Measurements from ENCODE around the gene FSTL3.
"Not testable (repeated sequence)": the region's sequence is repeated elsewhere in the genome, so short reads cannot be mapped to it uniquely, and the experiment has no call there.

FSTL3 gene

GRCh38 chr19:676339-677105 lies at the start of gene FSTL3:
TSS of gene FSTL3 (plus strand) at chr19:676392. CDS start at chr19:676424, 32 bp downstream.
- DNase-seq = no peak

GRCh38 chr19:626566-626965 lies 49.6 kb upstream of the FSTL3 start:
- not testable (repeated sequence) for DNase-seq

DNA sequence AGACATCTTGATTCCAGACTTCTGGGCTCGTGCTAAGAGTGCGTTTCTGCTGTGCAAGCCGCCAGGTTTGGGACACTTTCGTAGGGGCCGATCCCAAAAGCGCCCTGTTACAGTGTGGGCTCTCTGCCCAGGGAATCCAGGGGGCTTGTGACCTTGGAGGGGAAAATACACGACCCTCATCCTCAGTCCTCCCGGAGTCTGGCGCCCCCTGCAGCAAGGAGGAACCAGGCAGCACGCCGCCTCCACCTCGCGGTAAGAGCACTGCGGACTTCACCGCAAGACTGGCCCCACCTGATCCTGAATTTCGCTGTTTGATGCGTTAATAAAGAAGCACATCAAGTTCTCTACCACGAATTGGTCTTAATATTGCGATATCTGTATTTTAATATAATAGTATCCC lies 48.0 kb upstream of the FSTL3 start:
- DNase-seq = no peak

DNA sequence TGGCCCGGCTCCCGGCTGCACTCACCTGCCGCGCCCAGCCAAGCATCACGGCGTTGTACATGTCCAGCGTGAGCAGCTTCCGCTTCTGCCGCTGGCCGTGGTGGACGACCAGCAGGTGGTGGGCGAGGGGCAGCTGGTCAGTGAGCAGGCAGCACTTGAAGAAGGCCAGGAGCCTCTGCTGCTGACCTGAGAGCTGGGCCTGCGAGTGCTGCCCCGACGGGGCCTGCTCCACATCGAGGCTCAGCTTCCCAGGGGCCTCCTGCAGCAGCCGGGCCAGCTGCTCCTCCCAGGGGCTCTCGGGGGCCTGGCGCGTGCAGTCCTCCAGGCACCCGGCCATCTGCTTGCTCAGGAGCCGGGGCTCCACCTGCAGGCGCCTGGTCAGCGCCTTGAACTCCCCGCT lies 46.7 kb upstream of the FSTL3 start:
- not testable (repeated sequence) for DNase-seq

GRCh38 chr19:629961-630714 lies 46.1 kb upstream of the FSTL3 start:
- DNase-seq = no peak

GRCh38 chr19:632579-633067 lies 43.6 kb upstream of the FSTL3 start:
- DNase-seq = peak; percentile 25 to 28

DNA sequence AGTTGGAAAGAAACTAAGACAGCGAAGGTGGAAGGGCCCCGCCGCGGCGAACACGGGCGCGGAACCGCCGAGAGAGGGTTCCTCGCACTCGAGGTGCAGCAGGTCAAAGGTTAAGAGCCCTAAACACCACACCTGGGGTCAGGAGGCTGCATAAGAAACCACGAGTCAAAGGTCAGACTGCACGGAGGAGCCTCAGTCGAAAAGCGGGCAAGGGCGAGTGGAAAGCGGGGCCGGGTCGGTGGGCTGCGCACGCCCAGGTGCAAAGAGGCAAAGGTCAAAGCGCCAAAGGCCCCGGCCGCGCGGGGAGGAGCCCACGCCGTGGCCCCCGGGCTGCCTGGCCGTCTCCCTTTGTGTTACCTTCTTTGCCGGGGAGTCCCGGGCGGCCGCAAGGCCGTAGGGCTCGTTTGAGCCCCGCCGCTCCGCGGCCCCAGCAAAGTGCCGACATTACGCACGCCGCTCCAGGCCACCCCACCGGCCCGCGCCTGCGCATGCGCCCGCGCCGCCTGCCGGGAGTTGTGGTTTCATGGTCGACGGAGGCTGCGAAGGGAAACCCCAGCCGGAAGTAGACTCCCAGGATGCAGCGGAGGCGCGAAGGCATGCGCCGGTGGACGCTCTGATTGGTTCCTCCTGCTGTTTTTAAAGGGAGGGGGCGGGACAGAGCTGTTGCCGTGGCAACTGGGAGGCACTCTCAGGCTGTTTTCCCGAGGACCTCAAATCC lies 43.0 kb upstream of the FSTL3 start, which contains the start of gene POLRMT:
POLRMT (minus strand) TSS at position 470 of the 718 bp plus-strand sequence; CDS start at position 445, 25 bp downstream.
- peak; percentile 94 to 95 for DNase-seq

DNA sequence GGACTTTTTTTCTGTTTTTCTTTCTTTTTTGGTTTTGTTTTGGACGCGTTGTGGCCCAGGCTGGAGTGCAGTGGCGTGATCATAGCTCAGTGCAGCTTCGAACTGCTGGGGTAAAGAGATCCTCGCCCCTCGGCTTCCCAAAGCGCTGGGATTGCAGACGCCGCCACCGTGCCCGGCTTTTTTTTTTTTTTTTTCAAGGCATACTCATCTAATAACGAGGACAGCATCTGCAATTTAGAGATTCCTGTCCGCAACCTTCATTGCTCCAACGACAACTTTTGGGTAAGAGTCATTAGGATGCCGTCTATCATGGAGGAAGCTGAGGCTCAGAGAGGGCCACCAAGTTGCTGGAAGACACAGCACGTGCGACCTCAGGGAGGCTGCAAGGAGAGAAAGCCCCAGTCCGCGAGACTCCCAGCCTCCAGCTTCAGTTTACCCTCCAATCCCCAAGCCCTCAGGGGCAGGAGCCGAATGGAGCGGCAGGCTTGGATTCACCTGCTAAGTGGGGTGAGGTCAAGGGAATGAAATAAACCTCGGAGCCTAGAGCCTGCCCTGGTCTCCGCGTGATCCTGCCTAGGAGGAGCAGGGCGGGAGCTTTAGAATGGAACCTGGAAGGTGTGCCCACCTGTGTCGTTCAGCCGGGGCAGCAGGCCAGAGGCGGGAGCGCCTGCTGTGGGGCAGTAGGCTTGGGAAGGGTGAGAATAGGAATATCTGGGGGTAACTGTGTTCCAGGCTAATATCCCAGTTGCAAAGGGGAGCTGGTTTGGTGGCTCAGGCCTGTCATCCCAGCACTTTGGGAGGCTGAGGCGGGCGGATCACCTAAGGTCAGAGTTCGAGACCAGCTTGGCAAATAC lies 42.2 kb upstream of the FSTL3 start:
- no peak for DNase-seq

- no peak for DNase-seq
Observed at GRCh38 chr19:634975-635652, 41.1 kb upstream of the FSTL3 start.

- no peak for DNase-seq
Observed at GRCh38 chr19:638906-639252, 37.3 kb upstream of the FSTL3 start.

DNA sequence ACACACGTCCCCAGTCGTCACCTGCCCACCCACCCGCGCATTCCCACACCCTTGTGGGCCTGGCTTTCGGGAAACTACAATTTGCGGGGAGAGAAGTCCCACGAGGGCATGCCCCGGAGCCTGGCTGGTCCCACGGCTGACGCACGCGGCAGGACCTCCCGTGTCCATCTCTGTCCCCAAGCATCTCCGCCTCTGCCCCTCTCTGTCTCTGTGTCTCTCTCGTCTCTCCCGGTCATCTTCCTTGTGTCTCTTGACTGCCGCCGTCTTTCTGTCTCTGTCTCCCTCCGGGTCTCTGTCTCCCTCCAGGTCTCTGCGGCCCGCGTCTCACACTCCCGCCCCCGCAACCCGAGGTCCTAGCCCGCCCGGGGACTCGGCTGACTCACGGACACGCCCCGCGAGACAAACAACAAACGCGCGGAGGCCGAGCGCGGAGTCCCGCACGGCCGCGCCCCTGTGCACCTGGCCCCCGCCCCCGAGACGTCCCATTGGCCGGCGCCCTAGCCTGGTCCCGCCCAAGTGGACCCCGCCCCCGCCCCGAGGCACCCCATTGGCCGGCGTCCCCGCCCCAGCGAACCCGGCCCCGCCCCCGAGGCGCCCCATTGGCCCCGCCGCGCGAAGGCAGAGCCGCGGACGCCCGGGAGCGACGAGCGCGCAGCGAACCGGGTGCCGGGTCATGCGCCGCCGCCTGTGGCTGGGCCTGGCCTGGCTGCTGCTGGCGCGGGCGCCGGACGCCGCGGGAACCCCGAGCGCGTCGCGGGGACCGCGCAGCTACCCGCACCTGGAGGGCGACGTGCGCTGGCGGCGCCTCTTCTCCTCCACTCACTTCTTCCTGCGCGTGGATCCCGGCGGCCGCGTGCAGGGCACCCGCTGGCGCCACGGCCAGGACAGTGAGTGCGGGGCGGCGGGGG lies 36.7 kb upstream of the FSTL3 start, which contains the start of gene FGF22:
FGF22 (plus strand) TSS at position 627 of the 908 bp plus-strand sequence; CDS start at position 674, 47 bp downstream.
- DNase-seq = no peak

DNA sequence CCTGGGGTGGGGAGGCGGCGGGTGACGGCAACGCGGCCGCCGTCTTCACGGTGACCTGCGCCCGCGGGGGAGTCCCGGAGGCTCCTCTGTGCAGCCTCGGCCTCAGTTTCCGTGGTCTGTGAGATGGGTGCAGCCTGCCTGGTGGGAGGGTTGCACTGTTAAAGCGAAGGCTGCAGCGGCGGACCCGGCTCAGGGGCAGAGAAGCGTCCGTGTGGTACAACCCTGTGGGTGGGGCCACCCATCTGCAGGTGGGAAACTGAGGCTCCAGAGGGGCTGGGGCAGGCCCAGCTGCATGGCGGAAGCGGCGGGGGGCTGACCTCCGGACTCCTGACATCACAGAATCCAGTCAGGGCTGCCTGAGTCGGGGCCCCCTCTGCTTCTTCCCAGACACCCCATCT lies 36.0 kb upstream of the FSTL3 start:
- DNase-seq = no peak

DNA sequence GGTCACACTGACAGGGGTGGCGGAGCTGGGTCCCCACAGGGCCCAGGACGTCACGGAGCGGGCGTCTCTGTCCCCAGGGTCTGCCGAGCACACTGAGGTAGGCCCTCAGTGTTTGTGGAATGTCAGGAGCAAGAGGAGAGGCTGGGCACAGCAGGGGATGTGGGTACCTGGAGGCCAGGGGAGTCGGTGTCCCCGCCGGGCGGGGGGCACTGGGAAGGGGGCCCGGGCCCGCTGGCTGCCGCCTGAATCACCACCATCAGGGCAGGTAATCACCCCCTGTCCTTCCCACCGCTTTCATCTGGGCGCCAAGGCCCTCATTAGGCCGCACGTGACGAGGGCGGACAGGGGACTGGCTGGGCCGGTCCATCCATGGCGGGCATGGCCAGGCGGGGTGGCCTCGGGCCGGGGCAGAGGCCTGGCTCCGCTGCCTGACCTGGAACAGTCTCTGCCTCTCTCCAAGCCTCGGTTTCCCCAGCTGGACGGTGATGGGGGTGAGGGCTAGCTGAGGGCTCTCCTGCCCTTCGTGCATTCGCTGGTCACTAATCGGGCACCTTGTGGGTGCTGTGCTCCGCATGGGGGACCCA lies 35.5 kb upstream of the FSTL3 start:
- DNase-seq = no peak

DNA sequence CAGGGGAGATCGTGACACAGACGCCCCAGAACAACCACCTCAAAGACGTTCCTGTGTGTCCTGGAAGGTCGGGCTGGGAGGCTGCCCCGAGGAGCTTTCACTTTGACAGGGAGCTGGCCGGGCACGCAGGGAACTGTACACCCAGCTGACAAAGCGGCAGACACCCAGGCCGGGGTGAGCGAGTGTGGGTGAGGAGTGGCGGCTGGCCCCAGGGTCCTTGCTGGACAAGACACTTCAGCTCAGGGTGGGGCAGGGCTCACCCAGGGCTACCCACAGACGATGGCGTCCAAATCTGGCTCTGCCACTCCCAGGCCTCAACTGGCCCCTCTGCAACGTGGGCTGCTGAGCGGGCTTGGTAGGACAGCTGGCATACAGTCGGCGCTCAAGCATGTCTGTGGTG lies 34.5 kb upstream of the FSTL3 start:
- DNase-seq = no peak

GRCh38 chr19:642767-643727 lies 33.1 kb upstream of the FSTL3 start:
- DNase-seq = no peak

DNA sequence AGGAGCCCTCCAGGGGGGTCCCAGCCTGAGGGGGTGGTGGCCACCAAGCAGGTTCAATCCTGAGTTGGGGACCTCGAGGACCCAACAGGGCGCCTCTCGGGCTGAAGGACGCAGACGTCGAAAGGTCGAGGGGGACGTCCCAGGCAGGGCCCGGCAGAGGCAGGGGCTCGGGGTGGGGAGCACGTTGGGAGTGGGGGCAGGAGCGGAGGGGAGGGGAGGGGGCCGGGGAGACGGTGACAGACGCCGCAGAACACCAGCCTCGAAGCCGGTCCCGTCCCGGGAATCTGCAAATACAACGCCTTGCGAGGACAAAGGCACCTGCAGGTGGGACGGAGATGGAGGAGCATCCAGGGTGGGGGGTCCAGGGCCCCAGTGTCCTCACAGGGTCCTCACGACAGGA lies 32.5 kb upstream of the FSTL3 start:
- no peak for DNase-seq

DNA sequence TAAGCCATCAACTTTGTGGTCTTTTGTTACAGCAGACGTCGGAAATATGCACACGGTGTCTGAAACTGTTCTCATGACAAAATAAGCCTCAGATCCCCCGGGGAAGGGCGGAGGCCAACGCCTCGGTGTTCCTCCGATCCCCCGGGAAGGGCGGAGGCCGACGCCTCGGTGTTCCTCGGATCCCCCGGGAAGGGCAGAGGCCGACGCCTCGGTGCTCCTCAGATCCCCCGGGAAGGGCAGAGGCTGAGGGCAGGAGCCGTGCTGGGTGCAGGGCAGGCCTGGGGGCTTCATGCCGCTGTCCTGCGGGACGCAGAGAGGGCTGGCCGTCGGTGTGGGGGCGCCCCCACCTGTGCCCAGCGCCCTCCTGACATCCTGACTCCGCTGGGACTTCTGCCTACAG lies 31.8 kb upstream of the FSTL3 start:
- DNase-seq = no peak

DNA sequence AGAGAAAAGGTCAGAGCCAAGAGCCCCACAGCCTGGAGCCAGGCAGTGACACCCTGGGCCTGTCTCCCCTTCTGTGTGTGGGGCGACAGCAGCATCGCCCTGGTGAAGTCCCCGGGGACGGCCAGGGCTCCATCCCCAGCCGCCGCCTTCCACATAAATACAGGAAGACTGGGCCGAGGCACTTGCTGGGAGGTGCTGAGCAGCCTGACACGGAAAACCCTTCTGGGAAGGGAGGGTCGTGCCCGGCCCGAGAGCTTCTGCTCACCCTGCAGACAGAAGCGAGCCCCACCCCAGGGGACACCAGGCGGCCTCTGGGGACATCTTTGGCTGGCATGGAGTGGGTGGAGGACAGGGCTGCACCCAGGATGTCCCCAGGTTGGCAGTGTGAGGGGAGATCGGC lies 31.4 kb upstream of the FSTL3 start:
- no peak for DNase-seq

Measured in AML-193 (cell line).